HEK293 (cell line): Measurements from ENCODE around the gene DISC1.
A peak's percentile ranks its signal among the peaks of the same experiment; 100 is the strongest.

Experiments
- CTCF ChIA-PET: fragments of 350-600 bp; formaldehyde crosslinking; extraction: SDS; loops from one replicate; lab custom pipeline; 2021; ENCODE audit warnings: antibody characterized with exemption; lab: Yijun Ruan, JAX
- POLR2A ChIA-PET: fragments of 300-600 bp; formaldehyde crosslinking; extraction: SDS; loops from one replicate; lab custom pipeline; 2020; ENCODE audit warnings: antibody characterized with exemption, inconsistent platforms; lab: Yijun Ruan, JAX
- H3K27ac ChIP-seq: fragments of 200-500 bp; sonication (Bioruptor generic); 2 replicates; pipeline ENCODE4 v1.5.1; 2014; ENCODE audit warnings: low read depth, low read length, control low read depth, inconsistent platforms; ENCODE audit errors: extremely low read depth
- H3K36me3 ChIP-seq, 2 experiments: fragments of 200-500 bp in 1 of 2; sonication (Bioruptor generic) in 1 of 2; 1 replicate in 1 of 2; 2 replicates in 1 of 2; pipeline ENCODE4 v1.5.1; 2014 to 2017; ENCODE audit warnings: inconsistent platforms in 2 of 2, low read length in 2 of 2; ENCODE audit not compliant: control insufficient read depth in 2 of 2, insufficient read depth in 1 of 2
- H3K4me1 ChIP-seq: fragments of 200-500 bp; sonication (Bioruptor generic); 2 replicates; pipeline ENCODE4 v1.5.1; 2014; ENCODE audit warnings: mild to moderate bottlenecking, low read length, inconsistent platforms; ENCODE audit not compliant: control insufficient read depth, insufficient read depth
- H3K4me3 ChIP-seq: 2 replicates; pipeline ENCODE4 v1.5.1; 2011; ENCODE audit warnings: low read depth, mild to moderate bottlenecking, control low read depth, low read length, moderate library complexity
- H3K9me3 ChIP-seq: fragments of 200-500 bp; sonication (Bioruptor generic); 2 replicates; pipeline ENCODE4 v1.5.1; 2014; ENCODE audit warnings: low read depth, low read length, inconsistent platforms; ENCODE audit not compliant: control insufficient read depth, insufficient read depth
- BCL11A ChIP-seq: fragments of 450-650 bp; formaldehyde crosslinking; IDR thresholded peaks from 2 replicates; pipeline ENCODE4 v1.5.1; 2016; ENCODE audit warnings: low read depth, missing biosample characterization, missing genetic modification characterization
- FEZF1 ChIP-seq: fragments of 450-650 bp; formaldehyde crosslinking; IDR thresholded peaks from 2 replicates; pipeline ENCODE4 v1.5.1; 2016; ENCODE audit warnings: missing biosample characterization, missing genetic modification characterization
- GLIS1 ChIP-seq: fragments of 450-650 bp; formaldehyde crosslinking; IDR thresholded peaks from 2 replicates; pipeline ENCODE4 v1.5.1; 2016; ENCODE audit warnings: missing biosample characterization, missing genetic modification characterization
- IKZF3 ChIP-seq: fragments of 450-650 bp; IDR thresholded peaks from 2 replicates; pipeline ENCODE4 v1.5.0; 2018; ENCODE audit warnings: missing biosample characterization, mild to moderate bottlenecking, missing genetic modification characterization, moderate library complexity
- OSR2 ChIP-seq: fragments of 450-650 bp; formaldehyde crosslinking; IDR thresholded peaks from 2 replicates; pipeline ENCODE4 v1.5.1; 2016; ENCODE audit warnings: missing biosample characterization, missing genetic modification characterization
- SALL2 ChIP-seq: fragments of 450-650 bp; formaldehyde crosslinking; IDR thresholded peaks from 2 replicates; pipeline ENCODE4 v1.5.0; 2017; ENCODE audit warnings: missing biosample characterization, mild to moderate bottlenecking, missing genetic modification characterization, borderline replicate concordance
- SP7 ChIP-seq: fragments of 450-650 bp; formaldehyde crosslinking; IDR thresholded peaks from 2 replicates; pipeline ENCODE4 v1.5.1; 2016; ENCODE audit warnings: missing biosample characterization, missing genetic modification characterization
- ZEB2 ChIP-seq: fragments of 450-650 bp; formaldehyde crosslinking; IDR thresholded peaks from 2 replicates; pipeline ENCODE4 v1.5.1; 2016; ENCODE audit warnings: missing biosample characterization, missing genetic modification characterization
- ZNF121 ChIP-seq: fragments of 450-650 bp; formaldehyde crosslinking; IDR thresholded peaks from 2 replicates; pipeline ENCODE4 v1.5.1; 2016; ENCODE audit warnings: missing biosample characterization, missing genetic modification characterization
- ZNF16 ChIP-seq: fragments of 450-650 bp; formaldehyde crosslinking; IDR thresholded peaks from 2 replicates; pipeline ENCODE4 v1.5.1; 2016; ENCODE audit warnings: low read depth, missing biosample characterization, missing genetic modification characterization
- ZNF169 ChIP-seq: fragments of 450-650 bp; formaldehyde crosslinking; IDR thresholded peaks from 2 replicates; pipeline ENCODE4 v1.5.1; 2016; ENCODE audit warnings: missing biosample characterization, missing genetic modification characterization
- ZNF174 ChIP-seq: fragments of 450-650 bp; formaldehyde crosslinking; IDR thresholded peaks from 2 replicates; pipeline ENCODE4 v1.5.0; 2017; ENCODE audit warnings: missing biosample characterization, mild to moderate bottlenecking, missing genetic modification characterization
- ZNF202 ChIP-seq: fragments of 450-650 bp; formaldehyde crosslinking; IDR thresholded peaks from 2 replicates; pipeline ENCODE4 v1.5.1; 2016; ENCODE audit warnings: missing biosample characterization, missing genetic modification characterization, borderline replicate concordance
- ZNF248 ChIP-seq: fragments of 450-650 bp; formaldehyde crosslinking; IDR thresholded peaks from 2 replicates; pipeline ENCODE4 v1.5.1; 2017; ENCODE audit warnings: missing biosample characterization, missing genetic modification characterization
- ZNF391 ChIP-seq: fragments of 450-650 bp; formaldehyde crosslinking; IDR thresholded peaks from 2 replicates; pipeline ENCODE4 v1.5.1; 2016; ENCODE audit warnings: low read depth, missing biosample characterization, missing genetic modification characterization, borderline replicate concordance
- ZNF514 ChIP-seq: fragments of 450-650 bp; formaldehyde crosslinking; IDR thresholded peaks from 2 replicates; pipeline ENCODE4 v1.5.1; 2016; ENCODE audit warnings: missing biosample characterization, missing genetic modification characterization
- ZNF529 ChIP-seq: fragments of 450-650 bp; formaldehyde crosslinking; IDR thresholded peaks from 2 replicates; pipeline ENCODE4 v1.5.1; 2017; ENCODE audit warnings: missing genetic modification characterization, missing biosample characterization; ENCODE audit not compliant: insufficient replicate concordance
- ZNF76 ChIP-seq: fragments of 450-650 bp; formaldehyde crosslinking; IDR thresholded peaks from 2 replicates; pipeline ENCODE4; 2016; ENCODE audit warnings: low read depth, missing biosample characterization, missing genetic modification characterization, borderline replicate concordance
- ZNF768 ChIP-seq: fragments of 450-650 bp; formaldehyde crosslinking; IDR thresholded peaks from 2 replicates; pipeline ENCODE4 v1.5.1; 2018; ENCODE audit warnings: missing biosample characterization, mild to moderate bottlenecking, missing genetic modification characterization
- ZNF785 ChIP-seq: fragments of 450-650 bp; formaldehyde crosslinking; IDR thresholded peaks from 2 replicates; pipeline ENCODE4 v1.5.1; 2016; ENCODE audit warnings: missing biosample characterization, missing genetic modification characterization
- ZNF843 ChIP-seq: fragments of 450-650 bp; formaldehyde crosslinking; IDR thresholded peaks from 2 replicates; pipeline ENCODE4 v1.5.1; 2016; ENCODE audit warnings: missing biosample characterization, missing genetic modification characterization
- TF ChIP-seq, protein P1 (sequence below): fragments of 450-650 bp; formaldehyde crosslinking; IDR thresholded peaks from 2 replicates; pipeline ENCODE4 v1.5.1; 2016; ENCODE audit warnings: missing biosample characterization, missing genetic modification characterization
- TF ChIP-seq, protein P2 (sequence below): fragments of 450-650 bp; formaldehyde crosslinking; IDR thresholded peaks from 2 replicates; pipeline ENCODE4; 2016; ENCODE audit warnings: missing biosample characterization, missing genetic modification characterization
- TF ChIP-seq, protein P3 (sequence below): fragments of 450-650 bp; formaldehyde crosslinking; IDR thresholded peaks from 2 replicates; pipeline ENCODE4 v1.5.1; 2016; ENCODE audit warnings: missing biosample characterization, missing genetic modification characterization
- TF ChIP-seq, protein P4 (sequence below): fragments of 450-650 bp; formaldehyde crosslinking; IDR thresholded peaks from 2 replicates; pipeline ENCODE4 v1.5.1; 2016; ENCODE audit warnings: missing biosample characterization, missing genetic modification characterization
- TF ChIP-seq, protein P5 (sequence below): fragments of 450-650 bp; formaldehyde crosslinking; IDR thresholded peaks from 2 replicates; pipeline ENCODE4 v1.5.1; 2016; ENCODE audit warnings: missing biosample characterization, missing genetic modification characterization

The DISC1 gene

DNA sequence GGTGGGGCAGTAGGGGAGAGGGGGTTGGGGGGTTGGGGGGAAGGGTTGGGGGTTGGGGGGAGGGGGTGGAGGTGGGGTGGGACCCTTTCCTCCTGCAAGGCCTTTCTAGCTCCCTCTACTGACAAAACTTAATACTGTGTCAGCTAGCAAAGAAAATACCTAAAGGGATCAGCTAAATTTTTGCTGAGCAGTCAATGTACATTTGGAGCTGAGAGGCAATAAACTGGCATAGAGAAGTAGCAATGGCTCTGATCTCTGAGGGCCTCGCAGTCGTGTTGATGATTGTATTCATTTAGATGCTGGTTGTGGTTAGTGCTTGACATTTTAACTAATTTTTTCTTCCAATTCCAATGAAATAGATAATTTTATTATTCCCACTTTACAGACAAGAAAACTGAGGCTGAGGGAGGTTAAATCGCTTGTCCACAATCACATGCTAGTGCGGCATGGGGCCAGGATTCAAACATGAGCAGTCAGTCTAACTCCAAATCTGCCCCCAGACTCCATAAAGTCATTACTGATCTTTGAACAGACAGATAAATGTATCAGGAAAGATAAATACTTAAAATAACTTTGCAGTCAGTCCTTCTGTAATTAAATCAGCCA is 357.1 kb downstream of the DISC1 start:
- TF ChIP-seq ZNF785 (no peak), ZNF169 (no peak), ZEB2 (tag by site-specific recombination) (no peak), ZNF529 (no peak), SALL2 (tag by site-specific recombination) (no peak), ZNF391 (tag by site-specific recombination) (no peak), ZNF76 (no peak)
- TF ChIP-seq, protein P1, sequence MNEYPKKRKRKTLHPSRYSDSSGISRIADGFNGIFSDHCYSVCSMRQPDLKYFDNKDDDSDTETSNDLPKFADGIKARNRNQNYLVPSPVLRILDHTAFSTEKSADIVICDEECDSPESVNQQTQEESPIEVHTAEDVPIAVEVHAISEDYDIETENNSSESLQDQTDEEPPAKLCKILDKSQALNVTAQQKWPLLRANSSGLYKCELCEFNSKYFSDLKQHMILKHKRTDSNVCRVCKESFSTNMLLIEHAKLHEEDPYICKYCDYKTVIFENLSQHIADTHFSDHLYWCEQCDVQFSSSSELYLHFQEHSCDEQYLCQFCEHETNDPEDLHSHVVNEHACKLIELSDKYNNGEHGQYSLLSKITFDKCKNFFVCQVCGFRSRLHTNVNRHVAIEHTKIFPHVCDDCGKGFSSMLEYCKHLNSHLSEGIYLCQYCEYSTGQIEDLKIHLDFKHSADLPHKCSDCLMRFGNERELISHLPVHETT, result no peak
- ChIA-PET POLR2A (no interaction called here), CTCF (interaction anchor here (0.5 to 2.2 kb wide), 17 partner anchors 10 to 1614 kb away, joined by 3 to 10 read pairs (median 3); no protein-coding TSS in a partner anchor)
- Histone ChIP-seq H3K27ac (no peak overlapping the region), H3K4me1 (peaks cover 24% of the 10 kb centered on the region), H3K9me3 (no peaks in the 10 kb centered on the region), H3K4me3 (no peak overlapping the region), H3K36me3 (no peaks in the 10 kb centered on the region)

DNA sequence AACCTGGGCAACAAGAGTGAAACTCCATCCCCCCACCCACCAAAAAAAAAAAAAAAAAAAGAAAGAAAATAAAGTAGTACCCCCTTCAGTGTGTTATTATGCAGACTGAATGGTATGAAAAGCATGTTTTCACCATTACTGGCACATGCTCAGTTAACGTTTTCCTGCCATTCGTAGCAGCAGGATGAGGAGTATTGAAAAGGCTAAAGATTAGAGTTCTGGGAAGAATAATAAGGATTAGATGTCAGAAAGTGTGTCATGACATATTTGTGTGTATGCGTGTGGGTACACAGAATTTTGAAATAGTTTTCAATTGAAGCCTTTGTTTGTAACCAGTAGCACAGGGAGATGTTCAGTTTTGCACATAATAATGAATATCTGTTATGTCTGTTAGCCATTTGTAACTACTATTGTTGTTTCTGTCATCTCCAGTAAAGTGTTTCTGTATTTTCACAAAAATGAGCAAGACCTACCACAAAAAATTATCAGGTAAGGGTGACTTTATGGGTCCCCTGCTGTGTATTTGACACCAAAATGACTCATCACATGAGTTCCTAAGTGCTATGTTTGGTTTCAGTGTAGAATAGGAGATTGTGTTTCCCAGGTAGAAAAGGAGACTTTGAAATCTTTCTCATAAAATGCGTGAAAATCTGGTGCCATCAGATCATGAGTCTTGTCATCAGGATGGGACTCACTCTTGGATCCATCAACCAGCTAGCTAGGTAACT is 358.9 kb downstream of the DISC1 start:
- Histone ChIP-seq H3K9me3 (no peaks in the 10 kb centered on the region), H3K4me3 (no peak overlapping the region), H3K36me3 (no peaks in the 10 kb centered on the region), H3K4me1 (peaks cover 24% of the 10 kb centered on the region), H3K27ac (no peak overlapping the region; the same call in 1 of the 2 replicates)
- POLR2A ChIA-PET, result no interaction called here
- CTCF ChIA-PET, result interaction anchor here (1.1 kb wide), 1 partner anchor 144 kb away, joined by 3 read pairs; no protein-coding TSS in a partner anchor
- TF ChIP-seq SP7 (peak; percentile 94), FEZF1 (peak; percentile 97), ZNF248 (tag by site-specific recombination) (0 out of 2 replicates have a peak, but pooled peaks have one; percentile 38), ZNF768 (no peak), IKZF3 (no peak), ZNF514 (no peak), GLIS1 (tag by site-specific recombination) (peak; percentile 71), ZNF529 (peak; percentile 8), ZNF843 (peak; percentile 67), BCL11A (tag by site-specific recombination) (peak; percentile 74), ZNF16 (tag by site-specific recombination) (no peak), ZNF121 (tag by site-specific recombination) (no peak), ZNF202 (no peak), ZNF174 (tag by site-specific recombination) (no peak), OSR2 (tag by site-specific recombination) (peak; percentile 68)
- TF ChIP-seq, protein P2, sequence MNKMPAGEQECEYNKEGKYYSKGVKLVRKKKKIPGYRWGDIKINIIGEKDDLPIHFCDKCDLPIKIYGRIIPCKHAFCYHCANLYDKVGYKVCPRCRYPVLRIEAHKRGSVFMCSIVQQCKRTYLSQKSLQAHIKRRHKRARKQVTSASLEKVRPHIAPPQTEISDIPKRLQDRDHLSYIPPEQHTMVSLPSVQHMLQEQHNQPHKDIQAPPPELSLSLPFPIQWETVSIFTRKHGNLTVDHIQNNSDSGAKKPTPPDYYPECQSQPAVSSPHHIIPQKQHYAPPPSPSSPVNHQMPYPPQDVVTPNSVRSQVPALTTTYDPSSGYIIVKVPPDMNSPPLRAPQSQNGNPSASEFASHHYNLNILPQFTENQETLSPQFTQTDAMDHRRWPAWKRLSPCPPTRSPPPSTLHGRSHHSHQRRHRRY (tag by site-specific recombination), result no peak
- TF ChIP-seq, protein P3, sequence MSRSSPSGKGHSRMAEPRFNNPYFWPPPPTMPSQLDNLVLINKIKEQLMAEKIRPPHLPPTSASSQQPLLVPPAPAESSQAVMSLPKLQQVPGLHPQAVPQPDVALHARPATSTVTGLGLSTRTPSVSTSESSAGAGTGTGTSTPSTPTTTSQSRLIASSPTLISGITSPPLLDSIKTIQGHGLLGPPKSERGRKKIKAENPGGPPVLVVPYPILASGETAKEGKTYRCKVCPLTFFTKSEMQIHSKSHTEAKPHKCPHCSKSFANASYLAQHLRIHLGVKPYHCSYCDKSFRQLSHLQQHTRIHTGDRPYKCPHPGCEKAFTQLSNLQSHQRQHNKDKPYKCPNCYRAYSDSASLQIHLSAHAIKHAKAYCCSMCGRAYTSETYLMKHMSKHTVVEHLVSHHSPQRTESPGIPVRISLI, result peak; percentile 28; the same call in 1 of the 2 replicates
- TF ChIP-seq, protein P4, sequence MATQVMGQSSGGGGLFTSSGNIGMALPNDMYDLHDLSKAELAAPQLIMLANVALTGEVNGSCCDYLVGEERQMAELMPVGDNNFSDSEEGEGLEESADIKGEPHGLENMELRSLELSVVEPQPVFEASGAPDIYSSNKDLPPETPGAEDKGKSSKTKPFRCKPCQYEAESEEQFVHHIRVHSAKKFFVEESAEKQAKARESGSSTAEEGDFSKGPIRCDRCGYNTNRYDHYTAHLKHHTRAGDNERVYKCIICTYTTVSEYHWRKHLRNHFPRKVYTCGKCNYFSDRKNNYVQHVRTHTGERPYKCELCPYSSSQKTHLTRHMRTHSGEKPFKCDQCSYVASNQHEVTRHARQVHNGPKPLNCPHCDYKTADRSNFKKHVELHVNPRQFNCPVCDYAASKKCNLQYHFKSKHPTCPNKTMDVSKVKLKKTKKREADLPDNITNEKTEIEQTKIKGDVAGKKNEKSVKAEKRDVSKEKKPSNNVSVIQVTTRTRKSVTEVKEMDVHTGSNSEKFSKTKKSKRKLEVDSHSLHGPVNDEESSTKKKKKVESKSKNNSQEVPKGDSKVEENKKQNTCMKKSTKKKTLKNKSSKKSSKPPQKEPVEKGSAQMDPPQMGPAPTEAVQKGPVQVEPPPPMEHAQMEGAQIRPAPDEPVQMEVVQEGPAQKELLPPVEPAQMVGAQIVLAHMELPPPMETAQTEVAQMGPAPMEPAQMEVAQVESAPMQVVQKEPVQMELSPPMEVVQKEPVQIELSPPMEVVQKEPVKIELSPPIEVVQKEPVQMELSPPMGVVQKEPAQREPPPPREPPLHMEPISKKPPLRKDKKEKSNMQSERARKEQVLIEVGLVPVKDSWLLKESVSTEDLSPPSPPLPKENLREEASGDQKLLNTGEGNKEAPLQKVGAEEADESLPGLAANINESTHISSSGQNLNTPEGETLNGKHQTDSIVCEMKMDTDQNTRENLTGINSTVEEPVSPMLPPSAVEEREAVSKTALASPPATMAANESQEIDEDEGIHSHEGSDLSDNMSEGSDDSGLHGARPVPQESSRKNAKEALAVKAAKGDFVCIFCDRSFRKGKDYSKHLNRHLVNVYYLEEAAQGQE (tag by site-specific recombination), result no peak
- TF ChIP-seq, protein P5, sequence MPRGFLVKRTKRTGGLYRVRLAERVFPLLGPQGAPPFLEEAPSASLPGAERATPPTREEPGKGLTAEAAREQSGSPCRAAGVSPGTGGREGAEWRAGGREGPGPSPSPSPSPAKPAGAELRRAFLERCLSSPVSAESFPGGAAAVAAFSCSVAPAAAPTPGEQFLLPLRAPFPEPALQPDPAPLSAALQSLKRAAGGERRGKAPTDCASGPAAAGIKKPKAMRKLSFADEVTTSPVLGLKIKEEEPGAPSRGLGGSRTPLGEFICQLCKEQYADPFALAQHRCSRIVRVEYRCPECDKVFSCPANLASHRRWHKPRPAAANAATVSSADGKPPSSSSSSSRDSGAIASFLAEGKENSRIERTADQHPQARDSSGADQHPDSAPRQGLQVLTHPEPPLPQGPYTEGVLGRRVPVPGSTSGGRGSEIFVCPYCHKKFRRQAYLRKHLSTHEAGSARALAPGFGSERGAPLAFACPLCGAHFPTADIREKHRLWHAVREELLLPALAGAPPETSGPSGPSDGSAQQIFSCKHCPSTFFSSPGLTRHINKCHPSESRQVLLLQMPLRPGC (tag by site-specific recombination), result peak; percentile 65
